Amygdala (tissue), 56 donors: ENCODE measurements around the gene UROC1.
A peak's percentile ranks its signal among the peaks of the same experiment; 100 is the strongest.

Source experiments
- DNase-seq, 56 donors: peaks; one replicate each; lab custom pipeline; 2025; lab: John Stamatoyannopoulos, UW

UROC1 gene

DNA sequence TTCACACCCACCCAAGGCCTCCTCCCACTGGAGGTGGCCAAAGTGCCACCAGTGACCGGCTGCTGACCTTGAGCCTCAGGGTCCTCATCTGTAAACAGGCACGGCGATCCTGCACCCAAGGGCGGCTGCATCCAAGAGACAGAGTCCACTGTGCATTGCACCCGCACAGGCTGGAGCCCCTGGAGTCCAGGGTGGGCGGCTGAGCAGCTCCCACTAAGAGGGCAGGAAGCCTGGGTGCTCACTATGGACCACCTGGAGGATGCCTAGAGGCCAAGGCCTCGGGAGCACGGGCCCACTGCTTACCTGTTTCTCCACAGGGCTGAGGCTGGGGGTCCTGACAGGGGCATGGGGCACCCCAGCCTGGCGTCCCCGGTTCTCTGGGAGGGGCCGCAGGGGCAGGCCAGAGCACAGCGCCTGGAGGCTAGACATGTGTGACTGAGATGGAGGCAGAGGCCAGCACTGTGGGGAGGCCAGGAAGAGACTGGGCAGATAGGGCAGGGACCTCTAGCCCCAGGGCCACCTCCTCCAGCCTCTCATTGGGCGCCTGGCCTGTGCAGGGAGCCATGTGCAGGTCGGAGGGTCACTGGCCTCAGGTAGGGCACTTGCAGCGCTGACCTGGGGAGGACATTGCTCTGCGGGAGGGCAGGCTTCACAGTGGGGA lies at the start of gene UROC1:
Gene UROC1 (minus strand): TSS at position 483 of the 661 bp plus-strand sequence. CDS start 54 bp downstream, at position 429.
- no peak for DNase-seq

DNA sequence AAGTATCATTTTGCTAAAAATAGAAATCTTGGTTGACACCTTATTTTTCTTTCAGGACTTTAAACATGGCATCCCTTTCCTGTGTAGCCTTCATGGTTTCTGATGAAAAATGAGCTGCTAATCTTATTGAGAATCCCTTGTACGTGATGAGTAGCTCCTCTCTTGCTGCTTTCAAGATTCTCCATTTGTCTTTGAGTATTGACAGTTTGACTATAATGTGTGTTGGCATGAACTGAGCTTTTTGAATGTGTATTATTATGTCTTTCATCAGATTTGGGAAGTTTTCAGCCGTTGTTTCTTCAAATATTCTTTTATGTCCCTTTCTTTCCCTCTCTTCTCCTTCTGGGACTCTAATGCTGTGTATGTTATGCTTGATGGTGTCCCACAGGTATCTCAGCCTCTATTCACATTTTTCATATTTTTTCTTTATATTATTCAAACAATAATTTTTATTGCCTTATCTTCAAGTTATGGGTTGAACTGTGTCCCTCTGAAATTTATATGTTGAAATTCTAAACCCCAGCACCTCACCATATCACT lies 45.2 kb upstream of the UROC1 start:
- DNase-seq = no peak

DNA sequence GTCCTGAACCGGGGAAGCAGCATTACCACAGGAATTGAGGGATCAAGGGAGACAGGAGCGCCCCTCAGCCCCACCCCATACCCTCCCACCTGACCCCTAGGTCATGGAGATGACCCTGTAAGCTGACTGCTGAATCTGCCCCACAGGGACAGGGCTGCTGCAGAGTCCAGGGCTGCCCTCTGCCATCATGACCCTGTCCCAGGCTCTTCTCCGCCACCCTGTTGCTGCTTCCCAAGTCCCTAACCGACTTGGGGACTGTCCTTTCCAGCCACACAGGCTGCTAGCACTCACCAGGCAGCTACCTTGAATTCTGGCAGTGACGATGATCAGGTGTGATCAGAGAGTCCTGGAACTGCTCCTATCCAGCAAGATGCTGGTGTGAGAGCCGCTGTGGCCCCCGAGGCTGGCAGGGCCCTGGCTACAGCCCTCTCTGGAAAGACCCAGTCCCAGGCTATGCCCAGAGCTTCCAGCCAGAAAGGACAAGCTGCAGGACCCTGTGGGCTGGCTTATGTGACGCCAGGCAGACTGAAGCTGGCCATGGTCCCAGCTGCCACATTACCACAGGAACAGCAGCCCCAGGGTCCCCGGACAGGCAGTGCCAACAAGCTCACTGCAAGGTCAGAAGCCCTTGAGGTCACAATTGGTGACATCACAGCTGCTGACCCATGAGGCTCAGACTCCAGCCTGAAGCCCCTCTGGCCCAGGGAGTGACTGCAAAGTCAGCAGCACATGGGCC lies 40.9 kb upstream of the UROC1 start, which contains the start of gene C3orf22:
Gene C3orf22 (minus strand): TSS at position 597 of the 736 bp plus-strand sequence. CDS start 5,542 bp downstream, outside the sequence.
- peak in 1 of 56 donors; percentile 20 for DNase-seq

DNA sequence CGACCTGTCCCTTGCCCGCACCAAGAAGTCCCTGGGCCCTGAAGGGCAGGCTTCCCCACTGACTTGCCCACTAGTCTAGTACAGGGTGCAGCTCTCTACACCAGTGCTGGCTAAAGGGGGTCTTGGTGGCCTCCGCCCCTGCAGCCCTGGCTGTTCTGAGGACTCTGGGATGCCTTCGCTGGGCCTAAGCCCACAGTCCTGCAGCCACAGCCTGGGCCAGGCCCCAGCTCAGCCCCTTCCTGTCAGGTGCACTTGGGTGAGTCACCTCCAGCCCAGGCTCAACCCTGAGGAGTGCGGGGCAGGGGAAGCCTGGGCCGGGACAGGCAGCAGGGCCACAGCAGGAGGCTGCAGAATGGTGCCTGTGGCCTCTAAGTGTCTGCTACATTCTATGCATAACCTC lies 40.2 kb upstream of the UROC1 start:
- no peak for DNase-seq

DNA sequence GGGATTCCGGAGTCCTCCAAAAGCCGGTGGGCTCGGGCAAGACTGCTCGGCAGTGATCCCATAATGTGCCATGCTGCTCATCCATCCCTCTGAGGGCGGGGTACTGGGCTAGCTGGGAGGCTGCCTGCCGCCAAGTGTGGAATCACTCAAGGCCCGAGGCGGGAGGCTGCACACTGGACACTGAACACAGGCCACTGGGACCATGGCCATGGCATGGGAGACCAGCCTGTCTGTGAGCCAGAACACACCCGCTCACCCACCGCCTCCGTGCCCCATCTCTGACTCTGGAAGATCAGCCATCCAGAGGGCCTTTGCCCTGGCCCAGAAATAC lies 39.8 kb upstream of the UROC1 start:
- DNase-seq = no peak

DNA sequence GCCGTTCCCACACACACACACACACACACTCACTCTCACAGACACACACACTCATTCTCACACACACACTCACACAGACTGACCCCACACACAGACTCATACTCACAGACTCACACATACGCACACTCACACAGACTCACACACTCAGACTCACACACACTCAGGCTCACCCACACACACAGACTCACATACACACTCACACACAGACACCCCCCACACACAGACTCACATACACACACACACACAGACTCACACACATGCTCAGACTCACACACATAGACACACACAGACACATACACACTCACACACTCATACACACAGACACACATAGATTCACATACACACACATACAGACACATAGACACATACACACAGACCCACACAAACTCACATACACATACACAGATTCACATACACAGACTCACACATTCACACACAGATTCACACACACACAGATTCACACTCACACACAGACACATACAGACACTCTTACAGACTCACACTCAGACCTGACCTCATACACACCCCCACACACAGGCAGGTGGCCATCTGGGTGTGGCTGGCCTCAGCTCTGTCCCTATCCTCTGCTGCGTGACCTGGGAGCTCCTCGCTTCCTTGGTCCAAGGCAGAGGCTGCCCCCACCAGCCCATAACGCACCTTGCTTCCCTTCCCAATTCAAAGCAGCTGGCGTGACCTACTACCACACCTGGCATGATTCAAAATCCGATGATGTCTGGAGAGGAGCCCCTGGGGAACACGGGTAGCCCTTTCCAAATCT lies 39.3 kb upstream of the UROC1 start:
- no peak for DNase-seq

DNA sequence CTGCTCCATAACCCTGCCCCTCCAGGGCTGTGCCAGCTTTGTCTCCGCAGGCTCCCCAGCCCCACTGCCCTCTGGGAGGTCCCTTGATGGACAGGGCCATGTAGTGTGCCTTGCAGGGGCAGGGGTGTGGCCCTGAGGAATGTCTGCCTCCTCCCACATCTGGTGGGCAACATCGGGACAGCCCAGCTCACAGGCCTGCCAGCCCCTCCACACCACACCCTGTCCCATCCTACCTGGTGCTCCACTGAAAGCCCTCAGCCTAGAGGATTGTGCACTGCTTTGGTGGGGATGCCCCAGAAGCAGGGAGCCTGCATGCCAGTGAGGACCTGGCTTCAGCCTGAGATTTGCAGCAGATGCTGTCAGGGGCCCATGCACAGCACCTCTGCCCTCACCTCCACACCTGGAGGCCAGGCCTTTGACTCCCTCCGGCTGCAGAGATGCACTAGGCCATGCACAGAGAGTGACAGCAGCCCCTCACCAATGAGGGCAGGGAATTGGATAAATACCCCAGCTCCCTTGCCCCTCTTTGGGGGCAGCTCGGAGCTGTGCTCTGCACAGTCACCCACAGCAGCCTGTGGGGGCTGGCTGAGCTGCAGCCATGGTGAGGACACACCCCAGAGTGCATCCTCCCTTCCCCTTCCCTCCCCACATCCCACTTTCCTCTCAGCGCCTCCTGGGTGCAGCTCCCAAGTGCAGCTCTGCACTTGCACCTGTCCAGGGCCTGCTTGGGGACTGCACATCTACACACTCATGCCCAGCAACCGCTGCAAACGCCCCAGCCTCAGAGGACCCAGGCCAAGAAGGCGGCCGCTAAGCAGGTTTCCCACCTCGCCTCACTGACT lies 38.4 kb upstream of the UROC1 start:
- no peak for DNase-seq

DNA sequence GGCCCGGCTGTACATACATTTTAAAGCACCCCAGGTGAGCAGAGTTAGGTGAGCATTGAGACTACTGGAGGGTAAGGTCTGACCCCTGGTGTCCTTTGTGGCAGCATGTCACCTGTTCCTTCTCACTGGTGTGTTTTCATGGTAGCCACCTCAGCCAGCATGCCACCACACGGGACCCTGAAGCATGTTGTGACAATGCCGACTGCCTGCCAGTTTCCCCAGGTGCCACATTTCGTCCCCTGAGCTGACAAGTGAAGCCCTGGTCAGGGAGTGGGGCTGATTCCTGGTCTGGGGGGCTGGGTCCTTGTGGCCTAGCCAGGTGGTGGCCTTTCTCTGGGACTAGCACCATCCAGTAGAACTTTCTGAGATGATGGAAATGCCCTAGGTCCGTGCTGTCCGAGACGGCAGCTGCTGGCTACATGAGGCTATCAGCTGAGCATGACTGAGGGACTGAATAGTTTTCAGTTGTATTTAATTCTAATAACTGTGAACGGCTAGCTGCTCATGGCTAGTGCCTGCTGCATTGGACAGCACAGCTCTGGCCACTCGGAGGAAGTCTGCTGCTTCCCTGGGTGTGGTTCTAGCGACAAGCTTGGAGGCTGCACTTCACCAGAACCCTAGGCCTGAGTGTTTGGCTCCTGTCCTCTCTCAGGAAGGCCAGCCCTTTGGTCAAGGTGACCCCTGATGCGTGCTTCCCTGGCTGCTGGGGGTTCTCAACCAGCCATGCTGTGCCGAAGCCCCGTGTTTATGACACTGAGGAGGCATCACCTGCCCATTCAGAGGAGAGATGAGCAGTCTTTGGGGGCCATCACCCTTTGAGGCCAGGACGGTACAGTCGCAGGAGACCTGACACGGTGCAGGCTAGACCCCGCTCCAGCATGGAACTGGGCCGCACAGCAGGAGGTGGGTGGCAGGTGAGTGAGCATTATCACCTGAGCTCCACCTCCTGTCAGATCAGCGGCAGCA lies 37.3 kb upstream of the UROC1 start:
- no peak for DNase-seq

DNA sequence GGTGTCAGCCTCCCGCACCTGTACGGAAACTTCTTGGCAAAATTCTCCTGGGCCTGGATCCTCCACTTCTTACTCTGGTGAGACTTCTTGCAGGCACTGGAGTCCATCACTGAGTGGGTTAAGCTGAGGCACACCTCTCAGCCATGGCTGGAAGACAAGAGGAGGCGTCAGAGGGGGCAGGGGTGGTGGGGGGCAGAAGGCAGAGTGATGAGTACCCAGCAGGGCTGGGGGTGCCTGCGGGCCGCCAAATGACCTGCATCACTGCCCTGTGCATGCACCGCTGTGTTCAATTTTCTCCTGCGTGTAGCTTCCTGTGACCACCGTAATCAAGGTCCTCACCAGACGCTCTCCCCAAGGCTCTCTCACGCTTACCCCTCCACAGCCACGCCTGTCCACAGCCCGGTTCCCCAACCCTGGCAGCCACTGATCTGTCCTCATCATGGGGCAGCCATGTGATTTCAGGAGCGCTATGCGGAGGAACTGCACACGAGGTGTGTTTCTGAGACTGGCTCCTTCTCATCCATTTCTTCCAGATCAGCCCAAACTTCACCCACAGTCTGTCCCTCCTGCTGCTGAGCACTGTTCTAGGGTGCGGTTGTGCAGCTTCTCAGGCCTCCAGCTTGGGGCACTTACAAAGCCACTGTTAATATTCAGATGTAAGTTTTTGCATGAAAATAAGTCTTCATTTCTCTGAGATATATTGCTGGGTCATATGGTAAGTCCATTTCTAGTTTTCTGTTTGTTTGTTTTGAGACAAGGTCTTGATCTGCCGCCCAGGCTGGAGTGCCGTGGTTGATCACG lies 35.9 kb upstream of the UROC1 start:
- DNase-seq = no peak

DNA sequence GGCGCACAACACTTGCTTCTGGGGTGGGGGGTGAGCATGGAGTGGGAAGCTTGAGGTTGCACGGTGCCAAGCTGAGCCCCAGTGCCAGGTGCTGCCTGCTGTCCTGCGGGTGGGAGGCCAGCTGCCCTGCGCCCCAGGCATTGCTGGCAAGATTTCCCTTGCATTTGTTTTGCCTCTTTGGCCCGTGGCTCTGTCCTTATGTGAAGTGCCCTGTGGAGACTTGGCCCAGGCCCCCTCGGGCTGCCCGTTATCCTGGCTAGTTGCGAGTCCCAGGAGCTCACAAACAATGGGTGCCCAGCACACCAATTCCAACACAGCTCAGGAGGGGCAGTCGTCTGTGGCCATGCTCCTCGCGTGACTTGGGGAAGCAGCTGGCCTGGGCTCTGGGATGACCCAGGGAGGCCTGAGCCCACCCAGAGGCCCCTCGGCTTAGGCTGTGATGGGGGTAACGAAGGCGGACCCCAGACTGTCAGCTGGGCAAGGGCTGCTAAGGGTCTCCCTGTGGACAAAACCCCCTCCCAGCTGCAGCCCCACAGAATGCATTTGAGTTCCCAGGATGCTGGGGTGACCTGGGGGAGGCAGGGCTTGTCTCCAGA lies 35.2 kb upstream of the UROC1 start:
- no peak for DNase-seq

DNA sequence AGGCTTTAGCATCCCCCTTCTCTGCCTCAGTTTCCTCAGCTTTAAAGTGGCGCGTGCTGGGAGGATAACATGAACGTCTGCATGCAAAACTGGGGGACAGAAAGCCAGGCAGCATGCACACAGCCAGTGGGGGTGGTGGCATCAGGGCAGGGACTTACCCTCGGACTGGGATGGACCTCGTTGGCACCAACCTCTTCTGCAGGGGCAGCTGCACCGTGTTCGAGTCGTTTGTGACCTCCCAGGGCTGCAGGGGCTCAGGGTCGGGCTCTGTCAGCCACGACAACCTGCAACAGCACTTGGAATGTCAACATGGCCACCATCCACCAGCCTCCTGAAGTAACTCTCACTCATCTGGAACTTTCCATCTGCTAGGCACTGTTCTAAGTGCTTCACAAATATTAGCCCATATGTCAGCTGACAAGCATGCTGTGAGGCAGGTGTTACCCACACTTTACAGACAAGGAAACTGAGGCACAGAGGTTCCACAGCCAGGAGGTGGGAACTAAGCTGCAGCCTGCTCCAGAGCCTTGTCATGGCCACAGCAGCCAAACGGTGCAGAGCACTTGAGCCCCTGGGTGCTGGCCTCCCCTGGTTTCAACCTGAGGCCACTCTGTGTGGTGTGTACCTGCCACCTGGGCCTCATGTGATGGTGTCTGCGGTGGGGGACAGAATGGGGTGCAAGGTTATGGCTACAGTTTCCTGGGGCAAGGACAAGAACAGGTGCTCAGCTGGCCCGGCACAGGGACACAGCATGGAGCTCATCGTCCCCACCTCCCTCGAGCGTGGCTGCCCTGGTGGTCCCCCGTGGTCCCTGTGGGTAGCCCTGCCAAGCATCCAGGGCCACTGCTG lies 34.5 kb upstream of the UROC1 start:
- no peak for DNase-seq

DNA sequence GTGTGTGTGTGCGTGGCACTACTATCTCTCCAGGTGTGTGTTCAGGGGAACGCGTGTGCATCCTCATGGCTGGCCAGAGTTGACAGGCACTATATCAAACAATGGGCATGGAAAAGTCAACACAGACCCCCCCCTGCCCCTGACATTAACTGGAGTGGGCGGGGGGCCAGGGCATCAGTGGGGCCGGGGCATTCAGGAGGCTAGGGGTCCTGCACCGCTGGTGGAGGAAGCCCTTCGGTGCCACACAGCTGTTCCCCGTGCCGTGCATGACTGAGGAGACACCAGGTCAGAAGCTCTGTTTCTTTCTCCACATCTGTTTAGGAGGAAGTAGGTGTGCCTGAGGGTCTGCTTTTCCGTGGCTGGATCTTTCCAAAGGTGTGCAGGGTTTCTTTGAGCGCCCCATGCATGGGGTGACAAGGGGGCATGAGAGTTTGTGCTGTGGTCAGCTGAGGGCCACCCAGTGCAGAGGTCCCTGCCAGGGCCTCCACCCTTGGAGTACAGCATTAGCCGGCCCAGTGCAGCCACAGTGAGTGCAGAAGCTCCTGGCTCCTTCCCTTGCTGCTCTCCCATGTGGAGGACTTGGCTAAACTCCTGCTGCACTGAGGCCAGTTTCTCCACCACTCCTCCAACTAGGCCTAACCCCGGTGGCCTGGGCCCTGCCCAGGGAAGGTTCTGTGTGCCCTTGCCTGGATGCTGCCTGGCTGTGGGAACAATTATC lies 33.7 kb upstream of the UROC1 start:
- peak in 6 of 56 donors; percentile 16 to 47 (median 35) for DNase-seq

DNA sequence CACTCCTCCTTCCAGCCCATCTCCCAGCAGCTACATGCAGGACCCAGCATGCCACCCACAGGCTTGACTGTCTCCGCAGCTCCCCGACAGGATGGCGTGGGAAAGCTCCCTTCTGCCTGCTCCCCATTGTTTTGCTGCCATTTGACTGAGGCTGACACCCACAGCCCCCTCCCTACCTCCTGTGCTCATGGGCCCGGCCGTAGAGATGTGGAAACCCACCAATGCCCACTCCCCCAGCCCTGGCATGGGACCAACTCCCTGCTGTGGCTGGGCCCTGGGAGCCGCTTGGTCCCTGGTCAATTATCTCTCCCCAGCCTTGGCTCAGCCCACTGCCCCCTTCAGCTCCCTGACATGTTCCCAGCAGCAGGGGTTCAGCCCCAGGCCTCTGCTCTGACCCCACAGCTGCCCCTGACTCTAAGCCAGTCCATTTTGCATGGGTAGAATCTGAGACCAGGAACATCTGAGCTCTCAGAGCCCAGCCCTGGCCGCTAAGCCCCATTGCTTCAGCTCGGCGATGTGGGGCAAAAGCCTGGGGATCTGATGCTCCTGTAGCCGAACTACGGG lies 33.0 kb upstream of the UROC1 start:
- peak in 2 of 56 donors; percentile 27 to 55 for DNase-seq

DNA sequence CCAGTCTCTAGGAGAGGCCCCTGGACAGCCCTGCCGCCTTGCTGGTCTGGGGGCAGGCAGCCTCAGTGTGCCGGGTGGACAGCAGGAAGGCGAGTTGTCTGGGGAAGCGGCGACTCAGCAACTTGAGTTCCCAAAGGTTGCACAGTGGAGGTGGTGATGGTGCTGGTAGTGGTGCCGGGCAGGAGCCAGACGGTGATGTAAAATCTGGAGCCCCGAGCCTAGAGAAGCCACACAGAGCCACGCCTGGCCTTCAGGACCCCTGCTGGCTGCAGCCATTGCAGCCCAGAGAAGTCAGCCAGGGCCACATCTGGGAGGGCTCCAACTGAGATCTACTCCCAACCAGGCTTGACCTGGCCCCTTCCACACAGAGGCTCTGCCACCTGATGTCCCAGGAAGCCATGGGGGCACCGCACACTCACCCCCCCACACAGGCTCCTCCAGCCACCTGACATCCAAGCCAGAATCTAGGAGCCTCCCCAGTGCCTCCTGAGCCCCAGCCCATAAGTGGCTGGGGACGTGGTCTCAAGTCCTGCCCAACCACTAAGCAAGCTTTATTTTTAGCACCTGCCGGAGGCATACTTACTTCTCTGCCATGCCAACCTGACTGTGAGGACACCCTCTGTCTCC lies 32.4 kb upstream of the UROC1 start:
- DNase-seq = no peak
